HG03575 (cell line): Measurements from ENCODE around the gene ARPIN.
A peak's percentile ranks its signal among the peaks of the same experiment; 100 is the strongest.

ENCODE experiments used
- ATAC-seq: cut with Tn5 transposase; IDR thresholded peaks from one replicate; pipeline ENCODE4 v1.9.1; 2021; ENCODE audit not compliant: unreplicated experiment, insufficient number of reproducible peaks, low FRiP score; ENCODE audit errors: extremely low read depth

ARPIN gene

GRCh38 chr15:89916660-89917059 lies 3.9 kb upstream of the ARPIN start:
- ATAC-seq, result no peak

- no peak for ATAC-seq
Observed at GRCh38 chr15:89912145-89912673, 543 bp downstream of the ARPIN start.

GRCh38 chr15:89910891-89911626 lies 1.7 kb downstream of the ARPIN start:
- no peak for ATAC-seq

DNA sequence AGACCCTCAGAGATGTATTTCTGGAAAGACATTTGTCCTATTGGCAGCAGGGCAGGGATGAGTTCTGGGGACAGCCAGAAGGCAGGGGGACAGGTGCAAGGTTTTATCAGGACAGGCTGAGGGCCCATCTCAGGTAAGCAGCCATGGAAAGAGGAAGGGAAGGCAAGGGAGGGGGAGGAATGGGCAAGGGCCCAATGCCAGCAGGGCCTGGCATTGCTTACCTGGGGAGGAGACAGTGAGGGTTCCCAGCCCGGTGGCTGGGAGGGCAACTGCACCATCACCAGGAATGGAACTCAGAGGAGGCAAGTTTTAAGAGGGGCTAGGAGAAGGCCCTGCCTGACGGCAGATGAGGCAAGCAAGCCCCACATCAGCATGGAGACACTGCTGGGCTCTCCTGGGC lies 3.1 kb downstream of the ARPIN start:
- ATAC-seq, result no peak

DNA sequence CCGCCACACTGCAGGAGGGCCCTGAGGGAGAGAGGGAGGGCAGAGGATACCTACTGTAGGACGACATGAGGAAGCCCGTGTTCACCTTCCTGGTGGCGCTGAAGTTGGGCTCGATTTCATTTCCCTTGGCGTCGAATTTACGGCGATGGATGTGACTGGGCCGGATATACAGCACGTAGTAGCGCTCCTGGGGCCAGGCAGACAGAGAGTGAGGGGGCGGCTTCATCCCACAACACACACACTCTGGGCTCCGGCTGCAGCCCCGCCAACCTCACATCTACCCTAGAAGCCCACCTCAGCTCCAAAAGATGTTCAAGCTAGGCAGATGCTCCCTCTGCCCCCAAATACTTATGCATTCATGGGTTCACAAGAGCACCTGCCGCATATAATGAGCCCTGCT lies 4.5 kb downstream of the ARPIN start:
- no peak for ATAC-seq

GRCh38 chr15:89907289-89907688 lies 5.5 kb downstream of the ARPIN start:
- ATAC-seq, result no peak

DNA sequence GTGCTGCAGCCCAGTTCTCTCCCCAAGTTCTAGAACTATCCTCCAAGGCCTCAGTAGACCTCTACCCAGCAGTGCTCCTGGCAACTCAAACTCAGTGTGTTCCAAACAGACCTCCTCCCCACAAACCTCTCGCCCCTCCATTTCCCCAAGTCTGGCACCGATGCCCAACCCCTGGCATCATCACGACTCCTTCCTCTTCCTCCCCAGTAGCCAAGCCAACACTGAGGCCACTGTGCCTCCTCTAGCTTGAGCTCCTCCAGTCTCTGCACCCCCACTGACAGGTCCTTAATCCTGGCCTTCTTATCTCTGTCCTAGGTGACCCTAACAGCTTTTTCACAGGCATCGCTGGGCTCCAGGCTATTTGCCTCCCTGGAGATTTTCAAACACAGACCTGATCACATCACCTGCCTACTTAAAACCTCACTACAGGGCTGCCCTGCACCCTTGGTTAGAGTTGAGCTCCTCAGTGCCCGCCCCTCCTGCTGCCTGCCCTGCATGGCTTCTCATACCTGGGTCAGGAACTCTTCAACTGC lies 6.8 kb downstream of the ARPIN start:
- no peak for ATAC-seq

- no peak for ATAC-seq
Observed at GRCh38 chr15:89904519-89904918, 8.2 kb downstream of the ARPIN start.

DNA sequence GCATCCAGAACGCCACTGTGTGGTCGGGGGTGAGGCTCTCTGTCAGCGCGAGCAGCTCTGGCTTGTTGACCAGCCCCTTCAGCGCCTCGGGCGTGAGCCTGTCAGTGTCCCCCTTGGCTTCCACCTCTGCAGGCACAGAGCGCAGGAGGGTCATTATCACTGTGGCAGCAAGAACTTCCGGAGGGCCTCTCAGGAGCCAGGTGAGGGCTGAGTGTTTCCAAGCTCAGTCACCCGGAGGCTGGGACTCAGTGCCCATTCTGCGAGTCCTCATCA lies 9.0 kb downstream of the ARPIN start:
- no peak for ATAC-seq

DNA sequence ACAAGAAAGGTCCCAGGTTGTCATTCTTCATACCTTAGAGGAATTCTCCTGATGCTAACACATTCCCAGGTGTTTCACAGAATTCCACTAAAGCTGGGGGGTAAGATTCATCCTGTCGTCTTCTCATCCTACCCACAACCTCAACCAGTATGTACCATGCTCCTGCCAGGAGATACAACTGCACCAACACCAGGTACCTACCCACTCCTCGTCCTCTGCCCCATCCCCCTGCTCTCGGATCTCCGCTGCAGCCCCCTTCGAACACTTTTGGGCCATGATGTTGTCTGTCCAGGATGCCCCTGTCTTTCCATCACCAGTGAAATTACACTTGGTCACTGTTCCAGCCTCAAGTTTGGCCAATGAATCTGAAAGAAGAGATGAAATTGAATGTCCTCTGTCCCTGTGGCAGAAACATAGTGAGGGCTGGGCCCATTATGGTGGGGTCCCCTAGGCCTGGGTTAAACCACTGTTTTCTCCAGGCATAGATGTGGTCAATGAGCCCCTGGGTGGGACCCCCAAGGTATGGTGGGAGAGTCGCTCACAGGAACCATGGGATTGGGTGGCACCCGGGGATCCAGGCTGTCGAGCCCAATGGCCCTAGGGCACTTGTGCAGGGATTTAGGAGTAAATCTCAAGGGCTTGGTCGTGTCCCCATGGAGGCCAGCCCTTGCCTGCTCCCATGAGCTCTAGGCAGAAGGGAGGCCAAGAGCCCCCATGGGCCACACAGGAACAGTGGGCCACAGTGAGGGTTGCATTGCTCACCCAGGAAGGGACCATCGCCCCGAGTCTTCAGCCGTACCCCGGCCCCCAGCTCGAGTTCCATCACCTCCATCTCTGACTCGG lies 9.5 kb downstream of the ARPIN start:
- ATAC-seq, result no peak

GRCh38 chr15:89900849-89901248 lies 11.9 kb downstream of the ARPIN start:
- no peak for ATAC-seq

DNA sequence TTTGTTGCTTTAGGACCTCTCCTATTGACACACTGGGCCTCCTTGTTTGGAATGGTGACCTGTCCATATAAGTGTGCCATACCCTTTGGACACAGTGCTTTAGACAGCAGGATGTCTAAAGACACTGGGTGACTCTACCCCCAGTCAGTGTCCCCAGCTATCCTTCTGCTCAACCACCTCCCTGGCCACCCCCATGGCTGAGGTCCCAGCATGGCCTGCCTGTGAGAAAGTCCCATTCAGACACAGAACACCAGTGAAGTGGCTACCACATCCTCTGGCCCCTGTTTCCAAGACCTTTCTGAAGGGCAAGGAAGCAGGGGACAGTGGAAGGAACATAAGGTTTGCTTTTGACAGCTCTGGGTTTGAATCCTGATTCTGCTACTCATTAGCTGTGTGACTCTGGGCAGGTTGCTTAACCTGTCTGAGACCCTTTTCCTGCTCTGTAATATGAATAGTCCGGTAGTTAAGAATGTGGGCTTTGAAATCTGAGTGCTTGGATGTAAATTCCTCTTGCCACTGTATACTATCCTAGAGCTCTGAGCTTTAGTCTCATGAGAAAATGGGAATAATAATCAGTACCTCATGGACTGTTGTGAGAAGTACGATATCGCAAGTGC lies 12.7 kb downstream of the ARPIN start:
- ATAC-seq, result no peak

DNA sequence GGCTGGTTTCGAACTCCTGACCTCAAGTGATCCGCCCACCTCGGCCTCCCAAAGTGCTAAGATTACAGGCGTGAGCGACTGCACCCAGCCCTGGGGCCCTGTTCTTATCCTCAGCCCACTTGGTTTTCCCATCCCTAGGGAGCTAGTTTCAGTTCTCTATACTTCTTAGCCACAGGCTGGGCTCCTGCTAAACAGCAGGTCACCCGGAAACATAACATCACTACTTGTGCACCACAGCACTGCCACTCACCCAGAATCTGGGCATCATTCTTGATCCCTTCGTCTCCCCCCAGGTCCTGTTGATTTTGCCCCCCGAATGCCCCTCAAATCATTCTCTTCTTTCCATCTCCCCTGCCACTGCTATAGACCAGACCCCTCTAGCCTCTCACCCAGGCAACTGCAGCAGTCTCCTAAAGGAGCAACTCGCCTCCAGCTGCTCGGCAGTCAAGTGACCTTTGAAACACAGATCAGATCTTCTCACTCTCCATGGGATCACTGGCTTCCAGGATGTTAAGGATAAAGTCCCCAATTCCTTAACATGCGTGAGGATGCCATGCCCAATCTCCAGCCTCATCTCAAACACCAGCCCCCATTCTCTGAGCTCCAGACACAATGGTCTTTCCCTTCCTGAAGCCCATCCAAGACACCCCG lies 13.3 kb downstream of the ARPIN start:
- ATAC-seq, result no peak

DNA sequence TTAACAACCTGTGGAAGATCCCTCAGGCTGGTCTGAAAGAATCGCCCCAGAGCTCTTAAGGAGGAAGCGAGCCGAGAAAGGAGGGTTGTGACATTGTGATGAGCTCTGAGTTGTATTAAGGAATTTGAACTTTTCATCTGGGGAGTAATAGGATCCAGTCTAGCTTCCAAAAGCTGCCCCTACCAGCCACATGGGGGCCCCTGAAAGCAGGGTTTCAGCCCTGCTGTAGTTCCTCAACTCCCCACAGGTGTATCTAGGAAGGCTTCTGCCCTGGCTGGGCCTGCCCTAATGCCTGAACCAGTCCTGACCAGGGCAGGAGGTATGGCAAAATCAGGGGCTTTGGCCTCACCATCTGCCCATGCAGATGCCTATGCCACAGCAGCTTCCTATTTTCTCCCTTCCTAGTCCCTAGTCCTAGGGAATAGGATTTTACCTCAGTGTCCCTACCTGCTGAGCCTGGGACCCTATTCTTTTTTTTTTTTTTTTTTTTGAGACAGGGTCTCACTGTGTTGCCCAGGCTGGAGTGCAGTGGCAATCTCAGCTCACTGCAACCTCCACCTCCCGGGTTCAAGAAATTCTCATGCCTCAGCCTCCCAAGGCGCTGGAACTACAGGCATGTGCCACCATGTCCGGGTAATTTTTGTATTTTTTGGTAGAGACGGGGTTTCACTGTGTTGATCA lies 14.0 kb downstream of the ARPIN start:
- ATAC-seq, result no peak

GRCh38 chr15:89898146-89898545 lies 14.6 kb downstream of the ARPIN start:
- no peak for ATAC-seq

GRCh38 chr15:89893696-89894447 lies 18.9 kb downstream of the ARPIN start, which contains the start of gene AP3S2:
Gene AP3S2, minus strand, starts transcription at chr15:89893994. Its CDS starts 45 bp downstream, at chr15:89893949.
- ATAC-seq, result peak; percentile 64

DNA sequence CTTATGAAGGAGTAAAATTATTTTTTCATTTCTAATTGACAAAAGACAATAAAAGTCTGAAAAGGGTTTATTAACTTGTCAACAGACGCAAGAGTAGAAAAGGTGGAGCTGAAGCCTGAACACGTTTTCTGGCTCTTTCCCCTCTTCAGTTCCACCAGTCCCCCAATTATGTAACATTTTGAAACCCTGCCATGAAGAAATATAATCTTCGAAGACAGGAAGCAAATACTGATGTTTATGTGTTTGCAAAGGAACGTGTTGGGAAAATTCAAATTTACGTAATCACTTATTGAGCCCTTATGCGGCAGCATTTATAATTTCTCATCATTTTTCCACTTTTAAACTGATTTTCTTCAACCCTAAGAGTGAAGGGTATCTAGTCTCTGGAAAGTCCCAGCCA lies 19.7 kb downstream of the ARPIN start:
- no peak for ATAC-seq

GRCh38 chr15:89888214-89888804 lies 24.4 kb downstream of the ARPIN start:
- no peak for ATAC-seq
